Mucosa of descending colon (tissue), 3 donors: ENCODE measurements around the gene FOXA2. TPM values are rescaled to one million over a fixed set of nuclear protein-coding genes. Genes with fewer than 3 reads are reported as not detected.

Source experiments
- ATAC-seq: fragments of 200-7000 bp; cut with Tn5 transposase; one replicate; pipeline ENCODE4 v1.9.1; 2020; ENCODE audit warnings: mild to moderate bottlenecking, moderate library complexity
- DNase-seq, 3 donors: peaks; one replicate each; pipeline ENCODE4 v3.0.0-alpha.2; 2020
- H3K36me3 ChIP-seq: fragments of 200-600 bp; one replicate; pipeline ENCODE4 v1.8.0; 2021; ENCODE audit warnings: low read depth, mild to moderate bottlenecking
- H3K4me1 ChIP-seq: fragments of 200-600 bp; one replicate; pipeline ENCODE4 v1.8.0; 2021; ENCODE audit warnings: low read depth, mild to moderate bottlenecking
- H3K4me3 ChIP-seq: fragments of 200-600 bp; one replicate; pipeline ENCODE4 v1.8.0; 2021; ENCODE audit warnings: mild to moderate bottlenecking
- H3K9me3 ChIP-seq: fragments of 200-600 bp; one replicate; pipeline ENCODE4 v1.8.0; 2021; ENCODE audit warnings: mild to moderate bottlenecking
- CTCF ChIP-seq: fragments of 200-600 bp; IDR thresholded peaks from one replicate; pipeline ENCODE4 v1.8.0; 2022; ENCODE audit warnings: antibody characterized with exemption, mild to moderate bottlenecking
- intact Hi-C, 2 donors: fragments of 100-400 bp; cut with DNase I in 1 of 2; cut with micrococcal nuclease in 1 of 2; formaldehyde crosslinking; loops; one replicate each; pipeline versions ENCODE4 v1.11.0 to v1.11.1; 2022; cut with DNase I, micrococcal nuclease
- total RNA-seq, 3 donors: library from RNA; stranded (reverse); fragmentation: NEBNext Ultra II Directional in 2 of 3; extraction: Animal tissue kit (Norgen Biotek cat#: 25700) in 2 of 3; gene quantifications; one replicate each; pipeline versions ENCODE4 v1.2.1 to v1.2.4, GENCODE V29; 2021 to 2023
- donor health status: DM: no; HTN: no; CAD: no; lungs with moderate emphysema.
- donor health status: DM: no; HTN: no; CAD: no.
- donor health status: DM: no; HTN: yes; CAD: no.

The FOXA2 gene
- total RNA-seq, 3 donors from 2014 or later = 6.2 to 25.3 (median 11.9) TPM

- intact Hi-C loops = no loop called here
- TF ChIP-seq CTCF = no peak
- Histone ChIP-seq H3K4me3 (no peak overlapping the region), H3K9me3 (no peaks in the 10 kb centered on the region), H3K36me3 (no peaks in the 10 kb centered on the region), H3K4me1 (peaks cover 7% of the 10 kb centered on the region)
- DNase-seq = peak; percentile 63 to 77 (median 71)
- peak; percentile 63 for ATAC-seq
Observed at GRCh38 chr20:22584922-22585785, 782 bp upstream of the FOXA2 start.

GRCh38 chr20:22583773-22584521, 425 bp downstream of the FOXA2 start:
- intact Hi-C loops = no loop called here
- no peak for TF ChIP-seq CTCF
- H3K9me3 ChIP-seq = no peaks in the 10 kb centered on the region
- H3K36me3 ChIP-seq = no peaks in the 10 kb centered on the region
- H3K4me1 ChIP-seq = peaks cover 7% of the 10 kb centered on the region
- DNase-seq = peak; percentile 79 to 86 (median 86)
- H3K4me3 ChIP-seq = peak overlapping the region; percentile 46
- peak; percentile 75 for ATAC-seq

GRCh38 chr20:22582964-22583772, 1.2 kb downstream of the FOXA2 start:
- DNase-seq (peak in 2 of 3 donors; percentile 40 to 70), ATAC-seq (no peak)
- Histone ChIP-seq H3K4me1 (peaks cover 14% of the 10 kb centered on the region), H3K36me3 (no peaks in the 10 kb centered on the region), H3K9me3 (no peaks in the 10 kb centered on the region), H3K4me3 (peak overlapping the region; percentile 46)
- no peak for TF ChIP-seq CTCF
- intact Hi-C loops = no loop called here

GRCh38 chr20:22582386-22582963, 1.9 kb downstream of the FOXA2 start:
- no peak for ATAC-seq
- intact Hi-C loops = no loop called here
- Histone ChIP-seq H3K4me1 (peaks cover 20% of the 10 kb centered on the region), H3K9me3 (no peaks in the 10 kb centered on the region), H3K4me3 (no peak overlapping the region), H3K36me3 (no peaks in the 10 kb centered on the region)
- peak in 1 of 3 donors; percentile 21 for DNase-seq
- no peak for TF ChIP-seq CTCF
